K562 (cell line): ENCODE results near the gene TIMM17A. TPM values are rescaled to one million over a fixed set of nuclear protein-coding genes. Genes with fewer than 3 reads are reported as not detected.

Experiments
- ATF2 ChIP-seq: sonication (generic); formaldehyde crosslinking; IDR thresholded peaks from 2 replicates; pipeline ENCODE4 v1.8.1; 2022; ENCODE audit warnings: missing genetic modification reagents
- BRCA1 ChIP-seq, 2 experiments: fragments of 450-650 bp in 1 of 2; sonication (generic) in 1 of 2; formaldehyde crosslinking in 1 of 2; IDR thresholded peaks; 2 replicates each; pipeline versions ENCODE4 v1.5.0 to v1.6.1; 2017 to 2020; ENCODE audit warnings: mild to moderate bottlenecking in 1 of 2, missing genetic modification reagents in 1 of 2
- CC2D1A ChIP-seq: fragments of 450-650 bp; IDR thresholded peaks from 2 replicates; pipeline ENCODE4 v1.6.1; 2017; ENCODE audit warnings: mild to moderate bottlenecking
- CREB1 ChIP-seq, 2 experiments: sonication (generic) in 1 of 2; formaldehyde crosslinking in 1 of 2; IDR thresholded peaks; 2 replicates each; pipeline versions ENCODE4 v1.6.1 to v1.8.0; 2012 to 2022; ENCODE audit warnings: inconsistent platforms in 1 of 2, mild to moderate bottlenecking in 1 of 2, missing genetic modification reagents in 1 of 2, moderate library complexity in 1 of 2
- CREM ChIP-seq: IDR thresholded peaks from 2 replicates; pipeline ENCODE4 v1.6.1; 2014; ENCODE audit warnings: antibody characterized with exemption, low read depth
- DACH1 ChIP-seq: fragments of 450-650 bp; IDR thresholded peaks from 2 replicates; pipeline ENCODE4 v1.6.1; 2018; ENCODE audit not compliant: partially characterized antibody
- E2F1 ChIP-seq: sonication (generic); formaldehyde crosslinking; IDR thresholded peaks from 2 replicates; pipeline ENCODE4 v1.8.1; 2023; ENCODE audit warnings: mild to moderate bottlenecking, missing genetic modification reagents, moderate library complexity
- EGR1 ChIP-seq: fragments of 450-650 bp; conservative IDR thresholded peaks from 2 replicates; pipeline ENCODE4 v1.6.1; 2017; ENCODE audit warnings: mild to moderate bottlenecking
- GATA2 ChIP-seq: sonication (generic); formaldehyde crosslinking; IDR thresholded peaks from 2 replicates; pipeline ENCODE4 v1.4.0; 2020; ENCODE audit warnings: mild to moderate bottlenecking, missing genetic modification reagents
- IRF1 ChIP-seq: sonication (generic); formaldehyde crosslinking; IDR thresholded peaks from 2 replicates; pipeline ENCODE4 v1.8.0; 2022; ENCODE audit warnings: missing genetic modification reagents, mild to moderate bottlenecking, borderline replicate concordance
- IRF2 ChIP-seq: sonication (generic); formaldehyde crosslinking; IDR thresholded peaks from 2 replicates; pipeline ENCODE4 v1.8.1; 2022; ENCODE audit warnings: mild to moderate bottlenecking, missing genetic modification reagents
- LEF1 ChIP-seq: fragments of 450-650 bp; IDR thresholded peaks from 2 replicates; pipeline ENCODE4 v1.6.1; 2016; ENCODE audit warnings: mild to moderate bottlenecking
- MCM7 ChIP-seq, 2 experiments: fragments of 450-650 bp; IDR thresholded peaks; 2 replicates each; pipeline ENCODE4 v1.6.1; 2016 to 2018
- MITF ChIP-seq: IDR thresholded peaks from 2 replicates; pipeline ENCODE4 v1.6.1; 2014; ENCODE audit warnings: antibody characterized with exemption
- MYNN ChIP-seq, 2 experiments: sonication (generic); formaldehyde crosslinking in 1 of 2; IDR thresholded peaks; 2 replicates each; pipeline versions ENCODE4 v1.5.0 to v1.6.1; 2016 to 2020; ENCODE audit warnings: antibody characterized with exemption in 1 of 2, missing genetic modification reagents in 1 of 2
- NCOR1 ChIP-seq: fragments of 450-650 bp; IDR thresholded peaks from 2 replicates; pipeline ENCODE4 v1.6.1; 2016; ENCODE audit warnings: mild to moderate bottlenecking, moderate library complexity
- PHF21A ChIP-seq: fragments of 450-650 bp; IDR thresholded peaks from 2 replicates; pipeline ENCODE4 v1.6.1; 2017; ENCODE audit warnings: low read depth, borderline replicate concordance
- POLR2AphosphoS2 ChIP-seq: IDR thresholded peaks from 2 replicates; pipeline ENCODE4 v1.6.1; 2012; ENCODE audit warnings: low read length, improper control_type of control experiment
- POLR2AphosphoS5 ChIP-seq: IDR thresholded peaks from 2 replicates; pipeline ENCODE4 v1.6.1; 2011; ENCODE audit warnings: mild to moderate bottlenecking, low read depth, low read length, moderate library complexity; ENCODE audit not compliant: control insufficient read depth, insufficient read depth
- SMARCB1 ChIP-seq: IDR thresholded peaks from 2 replicates; pipeline ENCODE4 v1.6.1; 2011; ENCODE audit warnings: improper control_type of control experiment, low read depth; ENCODE audit not compliant: insufficient read length
- ZFX ChIP-seq: sonication (generic); formaldehyde crosslinking; IDR thresholded peaks from 2 replicates; pipeline ENCODE4 v1.8.0; 2022; ENCODE audit warnings: mild to moderate bottlenecking, missing genetic modification reagents, moderate library complexity
- ZNF124 ChIP-seq: sonication (generic); formaldehyde crosslinking; IDR thresholded peaks from 2 replicates; pipeline ENCODE4 v1.8.1; 2022; ENCODE audit warnings: missing genetic modification reagents
- ZNF239 ChIP-seq: fragments of 250-450 bp; sonication (Bioruptor Pico); IDR thresholded peaks from 2 replicates; pipeline ENCODE4 v1.4.0; 2020; ENCODE audit warnings: mild to moderate bottlenecking
- ZNF408 ChIP-seq: fragments of 250-450 bp; sonication (Bioruptor Pico); IDR thresholded peaks from 2 replicates; pipeline ENCODE4 v1.4.0; 2020; ENCODE audit warnings: low read depth, mild to moderate bottlenecking, moderate library complexity
- ZNF445 ChIP-seq: fragments of 250-450 bp; sonication (Bioruptor Pico); IDR thresholded peaks from 2 replicates; pipeline ENCODE4 v1.4.0; 2020; ENCODE audit warnings: low read depth, mild to moderate bottlenecking, moderate library complexity
- polyA plus RNA-seq, 8 experiments: library from polyadenylated mRNA; depleted of rRNA in 4 of 8; stranded (reverse) in 5 of 8; unstranded in 3 of 8; fragments of >200 nt; fragmentation: Nextera tagmentation in 2 of 8; fragmentation: Illumina TruSeq in 1 of 8; extraction: Ambion mirVana in 2 of 8; extraction: Trizol in 1 of 8; gene quantifications; 2 replicates each; pipeline versions ENCODE4 v1.2.1 to v1.2.3, GENCODE V29; 2011 to 2014; ENCODE audit warnings: inconsistent platforms in 1 of 8, missing spikeins in 1 of 8
- total RNA-seq, 7 experiments: library from RNA; depleted of rRNA in 6 of 7; stranded (reverse); fragments of >200 nt in 6 of 7; fragmentation: Illumina TruSeq in 2 of 7; extraction: Trizol in 2 of 7; gene quantifications; 2 replicates each; pipeline versions ENCODE4 v1.2.1 to v1.2.3, GENCODE V29; 2011 to 2021; ENCODE audit warnings: low replicate concordance in 1 of 7

Gene TIMM17A
- total and polyA plus RNA-seq, 9 of the 15 experiments (the other 6 are each of a cell fraction or from before 2014, with no cell fraction given) = 116 to 744 (median 180) TPM

GRCh38 chr1:202018468-202019234, 63.3 kb downstream of the TIMM17A start (continued):
- no peak for TF ChIP-seq ZNF445 (CRISPR knock-in tag)
- TF ChIP-seq ZFX = peak; percentile 32; the same call in 1 of the 2 replicates
- no peak for TF ChIP-seq MCM7 (IDR thresholded peaks at IDR 0.05)
- TF ChIP-seq ATF2 (CRISPR knock-in tag) = no peak
- TF ChIP-seq CC2D1A = peak; percentile 60; the same call in 1 of the 2 replicates
- peak; percentile 63 for TF ChIP-seq CREB1 (IDR thresholded peaks at IDR 0.05)
- TF ChIP-seq CREB1 (CRISPR knock-in tag; IDR thresholded peaks at IDR 0.05) = no peak
- no peak for TF ChIP-seq ZNF124 (CRISPR knock-in tag)
- peak; percentile 85 for TF ChIP-seq CREM
- peak; percentile 57; the same call in 1 of the 2 replicates for TF ChIP-seq PHF21A
- TF ChIP-seq SMARCB1 = no peak
- TF ChIP-seq DACH1 = peak; percentile 48
- TF ChIP-seq NCOR1 = peak; percentile 91
- TF ChIP-seq BRCA1 (IDR thresholded peaks at IDR 0.05) = no peak
- TF ChIP-seq BRCA1 (CRISPR knock-in tag; IDR thresholded peaks at IDR 0.05) = no peak
- no peak for TF ChIP-seq ZNF239 (CRISPR knock-in tag)
- TF ChIP-seq POLR2AphosphoS2 = no peak
- TF ChIP-seq IRF2 (CRISPR knock-in tag) = no peak
- TF ChIP-seq GATA2 (CRISPR knock-in tag) = peak; percentile 70; the same call in 1 of the 2 replicates
- TF ChIP-seq IRF1 = no peak
- TF ChIP-seq MYNN (IDR thresholded peaks at IDR 0.05) = peak; percentile 63; the same call in 1 of the 2 replicates
- TF ChIP-seq MYNN (CRISPR knock-in tag; IDR thresholded peaks at IDR 0.05) = no peak
- peak; percentile 97 for TF ChIP-seq LEF1
- no peak for TF ChIP-seq E2F1
- peak; percentile 58; the same call in 1 of the 2 replicates for TF ChIP-seq POLR2AphosphoS5
- TF ChIP-seq MITF = peak; percentile 60
- no peak for TF ChIP-seq ZNF408 (CRISPR knock-in tag)
- peak; percentile 20; the same call in 1 of the 2 replicates for TF ChIP-seq EGR1
